ENCODE results near the gene CLIC1.

CLIC1 gene

DNA sequence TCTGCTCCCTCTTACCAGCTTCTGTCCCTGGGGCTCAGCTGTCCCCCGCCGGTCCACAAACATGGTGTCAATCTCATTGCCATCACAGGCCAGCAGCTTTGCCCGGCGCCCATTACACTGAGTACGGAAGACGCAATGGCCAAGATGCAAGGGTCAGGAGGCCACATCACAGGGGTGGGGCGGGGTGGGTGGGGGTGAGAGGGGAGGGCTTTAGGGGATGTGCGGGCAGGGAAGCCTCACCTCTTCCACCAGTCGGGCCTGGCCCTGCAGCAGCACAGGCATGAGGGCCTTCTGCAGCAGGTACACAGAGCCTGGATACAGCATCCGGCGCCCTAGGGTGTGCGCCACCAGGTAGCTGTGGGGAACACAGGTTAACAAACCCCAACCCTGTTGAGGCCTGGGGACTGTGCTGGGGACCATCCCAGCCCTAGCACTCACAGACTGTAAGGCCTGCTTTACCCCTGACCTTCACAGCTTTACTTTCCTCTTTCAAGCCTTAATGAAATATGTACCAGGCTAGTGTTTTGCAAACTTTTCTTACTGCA is 44.7 kb downstream of the CLIC1 start:
- CTCF ChIA-PET = interaction anchor here (1.0 to 6.1 kb wide), 5 partner anchors 11 to 104 kb away, joined by 3 to 26 read pairs (median 11); partner anchors contain the start of genes LY6G5C, LY6G6D and VARS1
- POLR2A ChIA-PET = interaction anchor here (0.5 to 1.3 kb wide), 2 partner anchors 136 to 219 kb away, joined by 3 read pairs; partner anchors contain the start of gene HSPA1B
- TF ChIP-seq, protein P1, sequence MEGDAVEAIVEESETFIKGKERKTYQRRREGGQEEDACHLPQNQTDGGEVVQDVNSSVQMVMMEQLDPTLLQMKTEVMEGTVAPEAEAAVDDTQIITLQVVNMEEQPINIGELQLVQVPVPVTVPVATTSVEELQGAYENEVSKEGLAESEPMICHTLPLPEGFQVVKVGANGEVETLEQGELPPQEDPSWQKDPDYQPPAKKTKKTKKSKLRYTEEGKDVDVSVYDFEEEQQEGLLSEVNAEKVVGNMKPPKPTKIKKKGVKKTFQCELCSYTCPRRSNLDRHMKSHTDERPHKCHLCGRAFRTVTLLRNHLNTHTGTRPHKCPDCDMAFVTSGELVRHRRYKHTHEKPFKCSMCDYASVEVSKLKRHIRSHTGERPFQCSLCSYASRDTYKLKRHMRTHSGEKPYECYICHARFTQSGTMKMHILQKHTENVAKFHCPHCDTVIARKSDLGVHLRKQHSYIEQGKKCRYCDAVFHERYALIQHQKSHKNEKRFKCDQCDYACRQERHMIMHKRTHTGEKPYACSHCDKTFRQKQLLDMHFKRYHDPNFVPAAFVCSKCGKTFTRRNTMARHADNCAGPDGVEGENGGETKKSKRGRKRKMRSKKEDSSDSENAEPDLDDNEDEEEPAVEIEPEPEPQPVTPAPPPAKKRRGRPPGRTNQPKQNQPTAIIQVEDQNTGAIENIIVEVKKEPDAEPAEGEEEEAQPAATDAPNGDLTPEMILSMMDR (IDR thresholded peaks at IDR 0.05; ENCODE audit: control extremely low read depth, extremely low read depth, low read depth, missing control alignments) = no peak
- DNase-seq (ENCODE audit: extremely low spot score) = no peak

- ChIA-PET CTCF (interaction anchor here (1.5 to 6.1 kb wide), 5 partner anchors 7 to 79 kb away, joined by 3 to 26 read pairs (median 11); partner anchors contain the start of genes LY6G5C and LY6G6D), POLR2A (no interaction called here)
- TF ChIP-seq, protein P1 (IDR thresholded peaks at IDR 0.05; ENCODE audit: control extremely low read depth, extremely low read depth, low read depth, missing control alignments) = no peak
- no peak for DNase-seq (ENCODE audit: extremely low spot score)
Measured at GRCh38 chr6:31691078-31691463, 45.3 kb downstream of the CLIC1 start.

DNA sequence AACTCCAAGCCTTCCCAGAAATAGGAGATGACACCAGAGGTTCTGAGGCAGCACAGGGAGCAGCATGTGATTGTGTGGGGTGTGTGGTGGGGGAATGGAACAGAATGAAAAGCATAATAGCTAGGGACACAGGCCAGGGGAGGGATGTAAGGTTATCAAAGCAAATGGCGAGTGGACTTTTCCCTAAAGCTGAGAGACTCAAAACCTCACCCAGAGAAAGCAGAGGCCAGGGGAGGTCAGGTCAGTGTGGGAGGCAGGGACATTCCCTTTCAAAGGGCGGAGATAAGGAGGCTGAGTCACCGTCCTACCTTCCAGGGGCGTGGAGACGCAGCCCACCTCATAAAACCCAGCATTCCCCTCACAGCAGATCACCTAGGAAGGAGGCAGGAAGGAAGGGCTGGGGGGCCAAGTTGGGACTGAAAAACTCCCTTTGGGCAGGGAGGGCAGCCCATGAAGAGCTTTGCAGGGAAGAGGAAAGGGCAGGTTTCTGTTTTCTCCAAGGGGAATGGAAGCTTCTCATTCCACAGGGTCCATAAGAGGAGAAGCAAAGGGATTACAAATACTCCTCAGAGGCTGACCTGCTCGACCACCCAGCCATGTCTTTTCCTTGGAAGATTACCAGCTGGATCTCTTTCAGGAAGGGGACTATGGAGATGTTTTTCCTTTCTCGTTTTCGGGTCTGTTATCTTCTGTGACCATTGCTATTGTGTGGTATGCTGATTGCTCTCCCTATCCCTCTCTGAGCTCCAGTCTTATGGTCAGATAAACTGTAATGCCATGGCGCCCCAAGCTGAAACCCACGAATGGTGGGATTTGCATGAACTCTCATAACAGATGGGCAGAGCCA is 45.9 kb downstream of the CLIC1 start:
- TF ChIP-seq, protein P1 (IDR thresholded peaks at IDR 0.05; ENCODE audit: control extremely low read depth, extremely low read depth, low read depth, missing control alignments) = no peak
- no peak for DNase-seq (ENCODE audit: extremely low spot score)
- POLR2A ChIA-PET = interaction anchor here (0.6 kb wide), 1 partner anchor 130 kb away, joined by 10 read pairs; no protein-coding TSS in a partner anchor
- CTCF ChIA-PET = interaction anchor here (0.7 to 6.1 kb wide), 9 partner anchors 8 to 144 kb away, joined by 3 to 26 read pairs (median 4); partner anchors contain the start of genes ATP6V1G2, LY6G5C and LY6G6D

DNA sequence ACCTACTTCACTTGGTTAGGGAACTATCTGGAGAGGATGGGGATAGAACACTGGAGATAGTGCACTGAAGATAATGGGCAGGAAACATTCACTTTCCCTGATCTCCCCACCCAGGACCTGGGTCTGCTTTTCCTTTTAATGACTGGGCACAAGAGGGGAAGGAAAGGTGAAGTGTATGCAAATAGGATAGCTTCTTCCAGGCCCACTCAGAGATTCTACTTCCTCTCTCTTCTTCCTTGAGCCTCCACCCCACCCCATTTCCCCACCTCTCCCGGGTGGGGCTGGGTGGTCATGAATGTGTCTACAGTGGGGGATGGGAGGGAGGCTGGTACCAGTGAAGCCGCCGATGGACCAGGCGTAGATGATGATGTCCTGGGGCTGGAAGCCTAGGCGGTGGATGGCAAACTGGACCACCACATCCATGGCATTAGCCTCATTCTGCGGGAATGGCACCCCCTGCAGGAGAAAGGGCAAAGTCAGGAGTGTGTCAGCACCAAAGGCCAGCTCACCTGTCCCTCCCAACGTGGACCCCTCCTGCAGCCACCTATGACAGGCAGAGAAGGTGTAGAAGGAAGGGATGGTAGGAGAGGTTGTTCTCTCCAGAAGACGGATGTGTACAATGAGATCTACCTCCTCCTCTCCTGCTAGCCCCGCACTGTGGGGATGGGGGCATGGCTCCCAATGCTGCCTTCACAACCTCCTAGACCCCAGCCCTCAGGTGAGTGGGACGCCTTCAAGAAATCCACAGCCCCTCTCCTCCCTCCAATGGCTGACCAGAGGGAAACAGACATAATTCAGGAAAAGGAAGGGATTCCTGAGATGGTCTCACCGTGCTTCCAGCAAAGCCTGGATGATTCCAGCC is 46.9 kb downstream of the CLIC1 start:
- TF ChIP-seq, protein P1 (IDR thresholded peaks at IDR 0.05; ENCODE audit: control extremely low read depth, extremely low read depth, low read depth, missing control alignments) = no peak
- no peak for DNase-seq (ENCODE audit: extremely low spot score)
- POLR2A ChIA-PET = no interaction called here
- CTCF ChIA-PET = interaction anchor here (1.0 to 5.9 kb wide), 8 partner anchors 9 to 69 kb away, joined by 3 to 20 read pairs (median 4); partner anchors contain the start of genes ABHD16A, LY6G5C and LY6G6D

- ChIA-PET POLR2A (no interaction called here), CTCF (interaction anchor here (1.1 to 5.9 kb wide), 3 partner anchors 8 to 264 kb away, joined by 4 to 20 read pairs (median 4); partner anchors contain the start of gene LY6G5C)
- TF ChIP-seq, protein P1 (IDR thresholded peaks at IDR 0.05; ENCODE audit: control extremely low read depth, extremely low read depth, low read depth, missing control alignments) = no peak
- no peak for DNase-seq (ENCODE audit: extremely low spot score)
Measured at GRCh38 chr6:31687860-31688693, 48.3 kb downstream of the CLIC1 start.
